G401 (cell line): Measurements from ENCODE around the gene LRRC46. TPM values are rescaled to one million over a fixed set of nuclear protein-coding genes. Genes with fewer than 3 reads are reported as not detected.

Source experiments
- DNase-seq: peaks from one replicate; pipeline ENCODE4 v3.0.0-alpha.2; 2015; ENCODE audit warnings: low spot score
- in situ Hi-C: cut with HindIII; loops from 2 replicates; pipeline ENCODE4 v1.10.0; 2016; ENCODE audit warnings: low sequenced_read_pairs, mixed read lengths
- total RNA-seq: library from RNA; depleted of rRNA; stranded (reverse); fragments of >200 nt; shearing (Covaris generic); gene quantifications from 2 replicates; pipeline ENCODE4 v1.2.3, GENCODE V29; 2014

The LRRC46 gene
- total RNA-seq, 1 experiment from 2014 or later, result not detected

DNA sequence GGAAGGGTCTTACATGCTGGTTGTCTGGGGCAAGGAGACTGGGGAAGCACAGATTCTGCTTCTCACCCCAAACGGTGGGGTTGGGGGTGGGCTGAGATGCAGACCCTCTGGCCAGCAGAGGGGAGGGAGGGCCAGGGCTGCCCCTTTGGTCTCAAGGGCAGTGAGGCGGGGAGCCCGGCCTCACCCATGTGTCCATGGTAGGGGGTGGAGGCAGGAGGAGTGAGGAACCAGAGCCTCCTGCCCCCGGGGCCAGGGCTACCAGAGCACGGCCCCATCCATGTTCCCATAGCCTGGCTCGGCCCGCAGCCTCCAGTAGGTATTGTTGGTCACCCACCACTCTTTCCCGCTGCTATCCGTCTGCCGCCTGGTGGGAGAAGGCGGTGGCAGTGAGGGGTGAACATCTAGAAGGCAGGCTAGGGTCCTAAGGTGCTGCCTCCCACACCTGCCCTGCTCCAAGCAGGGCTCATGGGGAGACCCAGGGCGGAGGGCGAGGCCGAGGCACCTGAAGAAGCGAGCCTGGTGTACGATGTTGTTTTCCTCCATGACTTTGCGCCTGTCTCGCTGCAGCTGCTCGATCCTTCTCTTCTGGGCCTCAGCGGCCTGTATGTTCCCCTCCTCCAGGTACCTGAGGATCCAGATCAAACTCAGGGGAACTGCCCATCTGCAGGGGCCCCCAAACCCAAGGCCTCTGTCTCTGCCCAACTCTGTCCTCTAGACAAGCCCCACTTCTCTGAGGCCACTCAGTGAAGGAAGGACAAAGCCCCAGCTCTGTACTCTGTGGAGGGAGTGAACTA lies 23.2 kb upstream of the LRRC46 start:
- no peak for DNase-seq
- in situ Hi-C loops, result no loop called here

DNA sequence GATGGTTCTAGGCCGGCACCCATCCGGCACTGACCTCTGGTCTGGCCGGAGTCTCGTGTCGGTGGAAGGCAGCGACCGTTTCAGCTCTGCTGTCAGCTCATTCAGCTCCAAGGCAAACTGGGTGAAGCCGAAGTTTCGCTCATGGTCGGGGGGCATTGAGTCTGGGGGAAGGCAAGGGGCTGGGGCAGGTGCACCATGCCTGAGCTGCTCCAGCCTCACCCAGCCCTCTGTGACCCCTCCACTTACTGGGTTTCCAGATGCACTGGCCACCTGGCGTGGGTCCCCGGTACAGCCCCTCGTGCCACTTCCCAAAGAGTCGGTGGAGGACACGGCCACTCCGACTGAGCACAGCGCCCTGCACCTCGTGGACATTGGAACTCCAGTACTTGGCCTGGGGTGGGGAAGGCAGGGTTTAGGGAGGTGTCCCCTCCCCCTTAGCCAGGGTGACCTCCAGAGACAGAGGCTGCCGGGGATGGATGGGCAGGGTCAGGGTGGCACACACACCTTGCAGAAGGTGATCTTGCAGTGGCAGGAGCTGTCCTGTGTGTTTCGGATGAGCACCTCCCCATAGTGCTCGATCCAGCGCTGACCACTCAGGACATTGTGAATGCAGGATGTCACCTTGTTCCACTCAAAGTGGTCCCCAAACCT lies 22.5 kb upstream of the LRRC46 start:
- in situ Hi-C loops, result no loop called here
- DNase-seq, result no peak

DNA sequence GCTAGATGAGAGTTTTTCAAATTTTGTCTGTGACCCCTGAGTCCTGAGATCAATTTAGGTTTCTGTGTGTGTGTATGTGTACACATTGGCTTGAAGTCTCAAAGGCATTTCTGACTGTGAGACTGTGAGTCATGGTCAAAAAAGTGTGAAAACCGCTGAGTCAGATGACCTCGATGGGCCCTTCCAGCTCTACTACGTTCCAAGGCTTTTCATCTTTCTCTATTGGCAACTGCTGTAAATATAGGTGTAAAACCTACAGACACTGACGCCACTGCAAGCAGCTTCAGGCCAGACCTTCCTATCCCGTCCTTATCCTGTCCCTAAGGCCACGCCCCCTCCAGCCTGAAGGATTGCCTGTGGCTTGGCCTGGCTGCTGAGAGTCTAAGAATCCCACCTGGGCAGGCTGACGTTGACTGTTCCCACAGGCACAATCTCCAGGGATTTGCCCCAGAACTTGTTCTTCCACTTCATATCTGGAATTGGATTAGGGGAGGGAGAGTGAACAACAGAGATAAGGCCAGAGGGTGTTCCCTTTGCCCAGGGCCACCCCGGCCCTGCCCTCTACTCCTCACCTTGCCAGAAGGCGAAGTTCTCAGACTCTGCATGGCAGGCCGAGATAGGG lies 21.2 kb upstream of the LRRC46 start:
- in situ Hi-C loops, result no loop called here
- no peak for DNase-seq

DNA sequence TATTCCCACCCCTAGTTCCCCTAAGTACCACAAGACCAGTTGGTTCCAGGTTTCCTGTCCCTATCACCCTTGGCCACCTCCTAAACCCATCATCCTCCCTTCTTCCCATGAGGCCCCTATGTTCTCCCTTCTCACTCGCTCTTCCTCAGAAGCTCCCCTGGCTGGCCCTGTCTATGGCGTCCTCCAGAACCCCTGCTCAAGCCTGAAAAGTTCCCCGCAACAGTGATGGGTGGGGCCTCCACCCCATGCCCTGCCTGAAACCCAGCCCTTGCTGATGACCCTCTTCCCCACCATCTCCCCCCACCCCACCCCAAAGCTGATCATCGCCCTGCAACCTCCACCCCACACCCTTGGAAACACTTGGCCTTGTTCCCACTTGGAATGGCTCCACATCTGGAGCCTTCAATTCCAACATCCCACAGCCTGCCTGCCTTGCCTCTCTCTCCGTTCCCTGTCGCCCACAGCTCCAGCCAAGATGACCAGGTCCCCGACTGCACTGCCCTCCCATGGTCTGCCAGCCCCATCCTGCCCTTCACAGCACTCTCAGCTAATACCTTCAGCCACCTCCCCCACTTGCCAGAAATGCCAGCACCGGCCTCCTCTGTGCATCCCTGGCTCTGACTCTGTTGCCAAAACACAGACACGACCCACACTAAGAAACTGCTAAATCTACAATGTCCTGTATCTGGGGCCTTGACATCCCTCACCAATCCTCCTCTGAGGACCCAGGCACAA lies 20.4 kb upstream of the LRRC46 start:
- in situ Hi-C loops, result no loop called here
- no peak for DNase-seq

DNA sequence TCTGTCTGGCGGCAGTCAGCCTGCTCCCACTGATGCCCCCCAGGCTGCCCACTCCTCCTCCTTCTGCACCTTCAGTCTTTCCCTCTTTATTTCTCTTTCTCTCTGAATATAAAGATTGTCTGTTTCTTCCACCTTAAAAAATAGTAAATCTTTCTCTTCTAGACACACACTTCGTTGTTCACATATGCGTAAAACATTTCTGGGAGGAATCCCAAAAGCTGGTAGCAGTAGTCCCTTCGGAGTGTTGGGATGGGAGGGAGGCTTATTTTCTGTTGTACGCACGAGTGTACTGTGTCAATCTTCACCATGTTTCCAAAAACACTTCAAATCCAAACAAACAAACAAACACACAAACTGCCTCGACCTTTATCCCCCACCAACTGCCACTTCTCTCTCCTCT lies 19.8 kb upstream of the LRRC46 start:
- no peak for DNase-seq
- in situ Hi-C loops, result no loop called here

DNA sequence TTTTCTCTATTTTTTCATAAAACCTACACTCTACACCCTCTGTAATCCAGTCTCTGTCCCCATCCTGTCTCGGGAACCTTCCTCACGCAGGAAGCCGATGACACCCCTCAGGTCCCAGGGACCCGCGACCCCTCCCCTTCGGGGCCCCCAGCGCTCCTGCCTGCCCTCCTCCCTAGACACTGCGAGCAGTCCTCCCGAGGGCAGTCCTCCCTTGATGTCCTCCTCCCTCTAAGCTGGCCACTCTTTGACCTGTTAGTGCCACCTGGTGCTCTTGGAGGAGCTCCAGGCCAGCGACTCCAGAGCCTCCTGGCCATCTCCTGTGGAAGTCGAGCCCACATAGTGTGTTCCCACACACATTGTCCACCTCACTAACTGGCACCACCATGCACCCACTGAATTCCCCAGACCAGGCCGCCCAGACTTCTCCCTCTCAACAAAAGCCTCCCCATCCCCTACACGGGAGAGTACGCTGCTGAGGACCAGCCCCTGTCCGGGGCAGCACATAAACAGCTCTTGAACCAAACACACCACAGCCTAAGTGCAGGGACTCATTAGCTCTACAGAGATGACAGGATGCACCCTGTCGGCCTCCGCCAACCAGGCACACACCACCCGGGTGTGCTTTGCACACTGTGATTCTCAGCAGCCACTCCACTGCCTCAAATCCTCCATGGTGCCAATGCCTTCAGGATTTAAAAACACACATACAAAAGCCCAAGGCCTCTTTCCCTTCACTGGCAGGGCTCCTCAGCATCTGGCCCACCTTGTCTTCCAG lies 19.1 kb upstream of the LRRC46 start:
- no peak for DNase-seq

DNA sequence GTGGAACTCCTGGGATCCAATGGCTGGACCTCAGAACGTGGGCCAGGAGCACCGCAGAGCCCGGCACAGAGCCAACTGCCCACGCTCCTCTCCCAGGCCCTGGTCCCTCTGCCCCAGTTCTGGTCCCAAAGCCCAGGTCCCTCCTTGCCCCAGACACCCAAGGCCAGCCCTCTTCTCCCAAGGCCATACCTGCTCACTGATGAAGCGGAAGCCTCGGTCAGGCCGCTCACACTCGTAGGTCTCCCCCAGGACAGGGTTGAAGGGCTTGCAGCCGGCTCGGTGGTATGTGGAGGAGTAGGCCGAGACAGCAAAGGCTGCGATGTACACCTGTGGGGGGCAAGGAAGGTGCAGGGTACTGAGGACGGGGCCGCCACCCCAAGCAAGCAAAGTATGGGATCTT lies 18.4 kb upstream of the LRRC46 start:
- in situ Hi-C loops, result no loop called here
- no peak for DNase-seq

More for the DNA sequence above, 19.1 kb upstream of the LRRC46 start:
- in situ Hi-C loops, result no loop called here

DNA sequence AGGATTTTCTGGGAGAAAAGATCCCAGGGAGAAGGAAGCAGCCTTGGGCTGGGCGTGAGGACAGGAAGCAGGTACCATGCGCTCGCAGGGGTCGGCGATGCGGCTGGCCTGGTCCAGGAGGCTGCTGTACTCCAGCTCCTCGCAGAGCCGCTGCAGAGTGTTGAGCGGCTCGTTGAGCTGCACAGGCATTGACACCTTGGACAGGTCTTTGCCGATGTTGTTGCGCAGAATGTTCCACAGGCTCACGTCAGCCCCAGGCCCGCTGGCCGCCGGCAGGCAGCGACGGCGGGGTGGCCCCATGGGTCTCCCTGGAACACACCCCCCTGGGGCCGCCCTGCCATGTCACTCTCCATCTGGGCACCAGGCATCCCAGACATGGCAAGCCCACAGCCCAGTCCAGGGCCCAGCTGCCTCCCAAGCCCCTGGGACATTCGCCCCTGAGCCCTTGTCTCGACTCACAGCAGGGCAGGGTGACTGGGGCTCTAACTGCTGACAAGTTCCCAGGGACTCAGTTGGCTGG lies 17.9 kb upstream of the LRRC46 start:
- no peak for DNase-seq
- in situ Hi-C loops, result no loop called here

DNA sequence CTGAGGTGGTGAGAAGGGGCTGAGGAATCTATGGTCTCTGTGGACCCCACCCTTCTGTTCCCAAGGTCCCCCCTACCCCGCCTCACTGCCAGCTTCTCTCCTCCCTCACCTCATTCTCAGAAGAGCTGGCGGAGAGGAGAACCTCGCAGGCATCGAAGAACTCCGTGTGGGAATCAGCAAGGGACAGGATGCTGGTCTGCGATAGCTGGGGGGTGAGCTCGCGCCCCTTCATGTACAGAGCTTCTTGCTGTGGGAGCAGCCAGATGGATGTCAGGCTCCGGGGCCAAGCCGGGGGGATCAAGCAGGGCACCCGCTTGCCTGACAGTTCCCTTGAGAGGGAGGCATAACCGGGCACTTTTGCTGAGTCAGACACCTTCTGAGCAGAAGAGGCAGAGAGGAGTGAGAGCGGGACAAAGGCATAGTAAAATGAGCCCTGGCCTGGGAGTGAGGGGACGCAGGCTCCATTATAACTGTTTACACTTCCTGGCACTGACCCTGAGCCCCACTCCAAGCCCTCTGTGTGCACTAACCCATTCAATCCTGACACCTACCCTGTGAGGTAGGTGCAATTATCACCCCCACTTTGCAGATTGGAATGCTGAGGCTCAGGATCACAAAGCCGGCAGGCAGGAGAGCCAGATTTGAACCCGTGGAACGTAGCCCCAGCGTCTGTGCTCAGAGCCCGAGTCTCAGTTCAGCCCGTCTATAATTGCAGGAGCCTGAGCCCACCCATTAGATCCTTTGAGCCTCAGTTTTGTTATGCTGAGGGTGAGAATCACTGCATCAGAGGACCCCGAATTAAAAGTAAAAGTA lies 16.2 kb upstream of the LRRC46 start:
- in situ Hi-C loops, result no loop called here
- no peak for DNase-seq

DNA sequence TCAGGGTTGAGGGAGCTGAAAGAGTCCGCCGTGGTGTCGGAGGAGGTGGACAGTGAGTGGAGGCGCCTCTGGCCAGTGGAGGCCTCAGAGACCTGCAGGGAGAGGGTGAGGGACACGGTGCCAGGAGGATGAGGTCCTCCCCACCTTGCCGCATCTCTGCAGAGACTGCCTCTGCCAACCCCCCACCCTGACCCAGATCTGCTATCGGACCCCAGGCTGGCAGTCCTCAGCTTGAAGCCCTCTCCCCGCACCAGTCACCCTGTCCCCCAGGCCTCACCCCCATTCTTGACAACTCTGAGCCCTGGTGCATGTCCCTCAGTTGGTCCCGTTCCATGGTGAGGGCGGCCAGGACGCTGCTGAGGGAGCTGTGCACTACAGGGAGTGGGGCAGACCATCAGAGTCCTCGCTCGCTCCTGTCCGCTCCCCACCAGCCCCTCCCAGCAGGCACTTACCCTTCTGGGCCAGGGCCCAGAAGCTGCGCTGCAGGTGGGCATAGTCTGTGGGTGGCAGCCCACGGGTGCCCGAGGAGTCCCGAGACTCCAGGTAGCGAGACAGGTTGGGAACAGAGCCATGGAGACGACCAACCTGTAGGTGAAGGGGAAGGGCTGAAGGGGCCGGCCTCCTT lies 15.2 kb upstream of the LRRC46 start:
- in situ Hi-C loops, result no loop called here
- no peak for DNase-seq

DNA sequence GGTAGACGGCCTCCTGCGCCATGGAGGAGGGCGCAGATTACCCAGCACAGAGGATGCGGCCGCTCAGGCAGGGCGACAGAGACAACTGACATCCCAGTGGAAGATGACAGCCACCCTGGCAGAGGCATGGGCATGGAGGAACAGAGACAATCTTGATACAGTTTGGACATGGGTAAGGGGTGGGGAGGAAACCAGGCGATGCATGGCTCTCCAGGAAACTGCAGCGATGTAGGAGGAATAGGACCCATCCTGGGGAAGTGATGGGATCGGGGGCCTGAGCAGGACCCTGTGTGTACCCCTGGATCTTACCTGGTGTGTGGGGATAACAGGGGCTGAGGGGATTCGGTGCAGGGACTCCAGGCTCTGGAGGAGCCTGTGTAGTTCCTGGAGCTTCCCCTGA lies 14.5 kb upstream of the LRRC46 start:
- in situ Hi-C loops, result no loop called here
- DNase-seq, result no peak

DNA sequence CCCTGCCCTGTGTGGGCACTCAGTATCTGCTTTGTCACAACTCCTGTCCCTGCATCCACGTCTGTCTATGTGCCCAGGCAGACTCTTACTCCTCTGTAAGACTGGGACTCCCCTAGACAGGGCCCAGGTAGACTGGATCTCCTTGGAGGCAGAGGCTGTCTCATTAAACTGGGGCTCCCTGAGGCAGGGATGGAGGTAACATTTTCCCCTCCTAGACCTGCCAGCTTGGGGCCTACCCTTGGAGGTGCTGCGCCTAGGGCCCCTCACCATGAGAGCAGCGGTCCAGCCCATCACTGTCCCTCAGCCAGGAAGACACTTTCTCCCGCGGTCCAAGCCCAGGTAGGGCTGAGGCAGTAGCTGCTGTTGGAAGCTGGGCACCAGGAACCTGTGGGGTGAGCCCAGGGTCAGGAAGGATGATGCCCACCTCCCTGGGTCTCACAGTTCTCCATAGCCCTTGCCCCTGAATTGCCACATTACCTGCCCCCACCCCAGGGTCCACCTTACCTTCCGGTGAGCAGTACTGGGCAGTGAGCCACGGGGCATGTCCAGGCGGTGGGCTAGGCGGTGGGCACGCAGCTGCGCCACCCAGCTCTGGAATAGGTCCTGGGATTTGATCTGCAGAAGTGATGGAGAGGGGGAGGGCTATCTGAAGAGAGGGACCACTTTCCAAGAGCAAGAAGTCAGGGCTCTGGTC lies 13.3 kb upstream of the LRRC46 start:
- no peak for DNase-seq
- in situ Hi-C loops, result no loop called here

DNA sequence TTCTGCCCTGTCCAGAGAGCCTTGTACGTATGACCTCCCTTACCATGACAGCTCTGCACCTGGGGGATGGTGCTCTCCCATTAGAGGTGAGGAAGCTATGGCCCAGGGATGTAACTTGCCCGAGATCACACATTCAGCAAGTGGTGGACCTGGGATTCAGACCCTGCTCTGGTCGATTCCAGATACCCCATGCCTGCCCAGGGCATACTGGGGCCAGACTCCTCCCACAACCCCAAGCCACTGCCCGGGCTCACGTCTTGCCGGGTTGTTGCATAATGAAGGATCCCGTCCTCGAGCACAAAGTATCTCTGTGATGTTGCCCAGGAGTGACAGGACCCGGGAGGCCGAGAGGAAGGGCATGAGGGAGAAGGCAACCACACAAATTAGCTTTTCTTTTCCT lies 12.0 kb upstream of the LRRC46 start:
- DNase-seq, result no peak
- in situ Hi-C loops, result no loop called here

DNA sequence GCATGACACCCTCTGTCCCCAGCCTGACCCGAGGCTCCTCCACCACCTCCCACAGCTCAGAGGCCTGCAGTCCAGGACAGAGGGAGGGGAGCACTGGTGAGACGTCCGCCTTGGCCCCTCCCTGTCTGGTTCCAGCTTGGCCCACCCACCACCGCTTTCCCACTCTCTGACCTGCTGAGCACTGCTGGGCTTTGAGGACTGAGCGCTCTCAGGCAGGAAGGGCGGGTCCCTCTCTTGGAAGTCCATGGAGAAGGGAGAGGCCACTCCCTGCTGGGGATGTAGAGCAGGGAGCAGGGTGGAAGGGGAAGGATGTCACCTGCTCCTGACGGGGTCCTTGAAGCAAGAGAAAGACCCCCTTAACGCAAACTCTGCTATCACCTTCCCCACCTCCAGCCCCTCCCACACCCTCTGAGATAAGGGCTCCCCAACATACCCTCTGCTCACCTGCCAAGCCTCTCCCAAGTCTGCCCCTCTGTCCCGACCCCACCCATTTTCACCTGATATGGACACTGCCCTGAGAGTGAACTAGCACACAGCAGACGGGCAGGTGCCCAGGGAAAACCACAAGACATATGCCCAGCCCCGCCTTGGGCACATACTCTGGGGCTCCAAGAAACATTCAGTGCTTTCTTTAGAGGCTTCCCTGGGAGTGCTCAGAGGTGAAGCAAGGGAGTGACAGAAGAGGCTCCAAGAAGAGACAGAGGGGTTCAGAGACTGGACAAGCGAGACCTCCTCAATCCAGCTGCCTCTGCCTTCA lies 11.3 kb upstream of the LRRC46 start:
- no peak for DNase-seq
- in situ Hi-C loops, result no loop called here

DNA sequence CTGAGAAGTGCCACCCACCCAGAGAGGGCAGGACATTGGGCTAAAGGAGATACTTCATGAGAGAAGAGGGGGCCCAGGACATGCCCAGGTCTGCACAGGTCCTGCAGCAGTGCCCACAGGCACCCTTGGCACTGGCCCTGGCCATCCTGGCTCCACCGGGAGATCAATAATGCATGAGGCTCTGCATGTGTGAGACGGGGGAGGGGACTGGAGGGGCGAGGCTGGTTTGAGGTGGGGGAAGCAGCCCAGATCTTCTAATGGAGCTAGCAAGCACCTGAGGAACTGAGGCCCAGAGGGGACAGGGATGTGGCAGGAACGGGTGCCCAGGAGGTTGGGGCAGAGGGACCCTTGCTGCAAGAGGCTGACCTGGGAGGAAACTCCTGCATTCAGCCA lies 10.4 kb upstream of the LRRC46 start:
- in situ Hi-C loops, result no loop called here
- no peak for DNase-seq
